Loucy (cell line): ENCODE results near the gene CYP2U1.

ENCODE experiments used
- H2AFZ ChIP-seq: fragments of 200-600 bp; sonication (generic); 2 replicates; pipeline ENCODE4 v1.6.0; 2016; ENCODE audit warnings: antibody characterized with exemption, mild to moderate bottlenecking, low read length, moderate library complexity
- H3F3A ChIP-seq: fragments of 200-600 bp; 2 replicates; pipeline ENCODE4 v1.6.0; 2016; ENCODE audit warnings: antibody characterized with exemption, low read depth, mild to moderate bottlenecking
- H3K27me3 ChIP-seq: fragments of 200-600 bp; sonication (generic); 2 replicates; pipeline ENCODE4 v1.6.1; 2014; ENCODE audit warnings: low read length, mild to moderate bottlenecking; ENCODE audit not compliant: insufficient read depth, poor library complexity, severe bottlenecking
- H3K36me3 ChIP-seq: fragments of 200-600 bp; sonication (generic); 2 replicates; pipeline ENCODE4 v1.6.1; 2016; ENCODE audit warnings: low read length; ENCODE audit not compliant: insufficient read depth
- H3K4me1 ChIP-seq: fragments of 200-600 bp; sonication (generic); 2 replicates; pipeline ENCODE4 v1.5.1; 2014; ENCODE audit warnings: low read length, mild to moderate bottlenecking; ENCODE audit not compliant: insufficient read depth, poor library complexity, severe bottlenecking
- H3K4me2 ChIP-seq: fragments of 200-600 bp; sonication (generic); 2 replicates; pipeline ENCODE4 v1.6.0; 2014; ENCODE audit warnings: antibody characterized with exemption, low read length, low read depth, mild to moderate bottlenecking; ENCODE audit not compliant: poor library complexity, severe bottlenecking
- H3K4me3 ChIP-seq: fragments of 200-600 bp; sonication (generic); 2 replicates; pipeline ENCODE4 v1.5.1; 2014; ENCODE audit warnings: low read length, mild to moderate bottlenecking, mixed read lengths; ENCODE audit not compliant: poor library complexity, severe bottlenecking
- H3K79me2 ChIP-seq: fragments of 200-600 bp; sonication (generic); 2 replicates; pipeline ENCODE4 v1.6.1; 2014; ENCODE audit warnings: low read length; ENCODE audit not compliant: insufficient read depth
- H3K9ac ChIP-seq: fragments of 200-600 bp; sonication (generic); 2 replicates; pipeline ENCODE4 v1.6.0; 2014; ENCODE audit warnings: mild to moderate bottlenecking, low read depth, low read length, moderate library complexity; ENCODE audit not compliant: poor library complexity, severe bottlenecking
- H3K9me2 ChIP-seq: fragments of 200-600 bp; sonication (generic); replicated peaks from 2 replicates; pipeline ENCODE4 v1.6.1; 2016; ENCODE audit warnings: low read depth, low read length, mixed read lengths
- H3K9me3 ChIP-seq: fragments of 200-600 bp; sonication (generic); 2 replicates; pipeline ENCODE4 v1.6.1; 2014; ENCODE audit warnings: mild to moderate bottlenecking, antibody characterized with exemption, low read length, low read depth; ENCODE audit not compliant: insufficient read depth
- H4K20me1 ChIP-seq: fragments of 200-600 bp; sonication (generic); 2 replicates; pipeline ENCODE4 v1.6.0; 2014; ENCODE audit warnings: antibody characterized with exemption, low read length, mild to moderate bottlenecking; ENCODE audit not compliant: insufficient read depth, poor library complexity, severe bottlenecking
- CTCF ChIP-seq: fragments of 200-600 bp; sonication (generic); conservative IDR thresholded peaks from 2 replicates; pipeline ENCODE4 v1.5.1; 2014; ENCODE audit warnings: mild to moderate bottlenecking, antibody characterized with exemption, low read length
- EZH2phosphoT487 ChIP-seq: fragments of 200-600 bp; IDR thresholded peaks from 2 replicates; pipeline ENCODE4 v1.6.1; 2018; ENCODE audit warnings: antibody characterized with exemption, mild to moderate bottlenecking, moderate library complexity, borderline replicate concordance

The CYP2U1 gene

GRCh38 chr4:107897823-107898222 is 33.5 kb upstream of the CYP2U1 start:
- Histone ChIP-seq H3K36me3 (no peaks in the 10 kb centered on the region), H3K9ac (no peak overlapping the region), H3K4me3 (no peak overlapping the region), H3F3A (no peaks in the 10 kb centered on the region), H3K9me3 (no peaks in the 10 kb centered on the region), H3K4me2 (no peak overlapping the region), H3K79me2 (no peaks in the 10 kb centered on the region), H4K20me1 (no peaks in the 10 kb centered on the region), H3K4me1 (no peaks in the 10 kb centered on the region), H2AFZ (no peak overlapping the region), H3K9me2 (no peaks in the 10 kb centered on the region), H3K27me3 (peaks cover 5% of the 10 kb centered on the region)
- TF ChIP-seq CTCF = no peak
- no peak for TF ChIP-seq EZH2phosphoT487

- Histone ChIP-seq H3K79me2 (no peaks in the 10 kb centered on the region), H3K9ac (no peak overlapping the region), H3K4me2 (no peak overlapping the region), H3K36me3 (no peaks in the 10 kb centered on the region), H3K4me3 (no peak overlapping the region), H3K9me2 (no peaks in the 10 kb centered on the region), H4K20me1 (no peaks in the 10 kb centered on the region), H3F3A (no peaks in the 10 kb centered on the region), H3K9me3 (no peaks in the 10 kb centered on the region), H3K4me1 (no peaks in the 10 kb centered on the region), H3K27me3 (peaks cover 1% of the 10 kb centered on the region), H2AFZ (no peak overlapping the region)
- TF ChIP-seq EZH2phosphoT487 = no peak
- no peak for TF ChIP-seq CTCF
These were observed 31.3 kb upstream of the CYP2U1 start for GRCh38 chr4:107900067-107900466.

- no peak overlapping the region for H3K4me3 ChIP-seq
- H3K27me3 ChIP-seq = no peaks in the 10 kb centered on the region
- no peaks in the 10 kb centered on the region for H3K9me3 ChIP-seq
- no peaks in the 10 kb centered on the region for H4K20me1 ChIP-seq
- no peaks in the 10 kb centered on the region for H3K36me3 ChIP-seq
- TF ChIP-seq CTCF (no peak), EZH2phosphoT487 (no peak)
- H3K4me1 ChIP-seq = no peaks in the 10 kb centered on the region
- no peaks in the 10 kb centered on the region for H3K9me2 ChIP-seq
- no peak overlapping the region for H3K4me2 ChIP-seq
- no peak overlapping the region for H2AFZ ChIP-seq
- H3F3A ChIP-seq = no peaks in the 10 kb centered on the region
- H3K79me2 ChIP-seq = no peaks in the 10 kb centered on the region
- no peak overlapping the region for H3K9ac ChIP-seq
These were observed 30.8 kb upstream of the CYP2U1 start for GRCh38 chr4:107900508-107900907.
